Measurements from ENCODE around the gene ZBTB32. TPM values are rescaled to one million over a fixed set of nuclear protein-coding genes. Genes with fewer than 3 reads are reported as not detected.

The ZBTB32 gene
- total RNA-seq, 1 experiment from 2014 or later, result 0.13 TPM

- Histone ChIP-seq H4K5ac (ENCODE audit: insufficient read length, low read depth, low read length) (no peak overlapping the region), H2BK20ac (ENCODE audit: low read depth, low read length, poor library complexity, severe bottlenecking) (no peak overlapping the region), H3K79me2 (ENCODE audit: insufficient read depth, low read length) (no peaks in the 10 kb centered on the region), H4K91ac (ENCODE audit: insufficient read length, low read depth, low read length) (no peak overlapping the region), H2BK120ac (ENCODE audit: low read depth, low read length, poor library complexity, severe bottlenecking) (no peak overlapping the region), H3K9me3 (ENCODE audit: control insufficient read depth, low read depth, low read length) (no peaks in the 10 kb centered on the region), H3K23ac (ENCODE audit: insufficient read length, low read depth, low read length) (no peak overlapping the region), H4K20me1 (ENCODE audit: control insufficient read depth, insufficient read depth, insufficient read length) (no peaks in the 10 kb centered on the region), H3K14ac (ENCODE audit: insufficient read depth, low read length) (peak overlapping the region; percentile 84; the same call in 1 of the 2 replicates), H3K23me2 (ENCODE audit: insufficient read length, low read depth, low read length, poor library complexity, severe bottlenecking) (peaks cover 4% of the 10 kb centered on the region), H3K27ac (ENCODE audit: insufficient read length, low read depth, low read length) (no peak overlapping the region), H2AFZ (ENCODE audit: low read length) (no peak overlapping the region), H3K4me1 (ENCODE audit: insufficient read depth, low read length) (no peaks in the 10 kb centered on the region), H3K4ac (ENCODE audit: low read depth, low read length) (no peak overlapping the region), H3K9ac (ENCODE audit: extremely low read depth, insufficient read length, low read length) (peak overlapping the region; percentile 46), H2BK15ac (ENCODE audit: low read depth, low read length) (no peak overlapping the region), H3K56ac (ENCODE audit: insufficient read length, low read depth, low read length) (no peak overlapping the region), H3K27me3 (ENCODE audit: insufficient read depth, low read length) (no peaks in the 10 kb centered on the region), H2AK5ac (ENCODE audit: insufficient read length, low read length) (no peak overlapping the region), H3T11ph (ENCODE audit: low read length) (no peak overlapping the region), H2BK12ac (ENCODE audit: insufficient read length, low read depth, low read length) (no peak overlapping the region), H3K79me1 (ENCODE audit: insufficient read depth, low read depth, low read length, poor library complexity, severe bottlenecking) (no peaks in the 10 kb centered on the region), H3K4me2 (ENCODE audit: insufficient read depth, insufficient read length, low read length) (peak overlapping the region; percentile 46), H4K8ac (replicated peaks; ENCODE audit: insufficient read length, low read depth, low read length) (no peak overlapping the region), H2BK5ac (ENCODE audit: insufficient read length, low read length) (no peak overlapping the region), H3K18ac (ENCODE audit: insufficient read length, low read depth, low read length) (no peak overlapping the region)
- 0 out of 3 replicates have a peak, but pooled peaks have one; percentile 3 for TF ChIP-seq CTCF (conservative IDR thresholded peaks at IDR 0.05)
- H3K4me3 Mint-ChIP-seq, result peak overlapping the region; percentile 70 to 95
- DNase-seq, result peak; percentile 99
- H3K27me3 Mint-ChIP-seq (ENCODE audit: low read depth), result peaks cover 40% of the 10 kb centered on the region
- no peaks in the 10 kb centered on the region for H3K36me3 Mint-ChIP-seq (ENCODE audit: insufficient read depth in 1 of 3, low read depth in 3 of 3)
- peaks cover 3 to 7% of the 10 kb centered on the region in 2 experiments for H3K4me1 Mint-ChIP-seq
- peaks cover 0 to 4% of the 10 kb centered on the region in 2 experiments; a peak in 1 of 5 replicates for H3K9me3 Mint-ChIP-seq
- peak overlapping the region; percentile 14 to 97 (median 95); a peak in 5 of 7 replicates for H3K27ac Mint-ChIP-seq
- WGBS (ENCODE audit: extremely low coverage, insufficient read length, low lambda C conversion rate), result no CpG with 5 or more reads among the region's 50 CpGs
Measured at GRCh38 chr19:35702223-35703012, 1.9 kb upstream of the ZBTB32 start.

Measured in H9 (cell line).